Activated naive CD8-positive, alpha-beta T cell treated with anti-CD3 and anti-CD28 coated beads, Interleukin-2, amount 50 U/mL, for 24 hours (primary cell): ENCODE results near the gene MRPS18A.
"Not testable (repeated sequence)": the region's sequence is repeated elsewhere in the genome, so short reads cannot be mapped to it uniquely, and the experiment has no call there.

Source experiments
- ATAC-seq: fragments of 150-1000 bp; cut with Tn5 transposase; one replicate; pipeline ENCODE4 v1.10.0; 2021
- DNase-seq: peaks from one replicate; pipeline ENCODE4 v3.0.0; 2021
- H3K27ac Mint-ChIP-seq: one replicate; pipeline ENCODE4 v1.8.0; 2021; ENCODE audit warnings: mild to moderate bottlenecking, mixed read lengths
- H3K27me3 Mint-ChIP-seq: one replicate; pipeline ENCODE4 v1.8.0; 2021; ENCODE audit warnings: mixed read lengths
- H3K36me3 Mint-ChIP-seq: one replicate; pipeline ENCODE4 v1.8.0; 2021; ENCODE audit warnings: low read depth, mixed read lengths
- H3K4me1 Mint-ChIP-seq: one replicate; pipeline ENCODE4 v1.8.0; 2021; ENCODE audit warnings: mixed read lengths
- H3K4me3 Mint-ChIP-seq: one replicate; pipeline ENCODE4 v1.8.0; 2021; ENCODE audit warnings: mild to moderate bottlenecking, moderate library complexity, mixed read lengths
- H3K9me3 Mint-ChIP-seq: one replicate; pipeline ENCODE4 v1.8.0; 2021; ENCODE audit warnings: mixed read lengths

The MRPS18A gene

GRCh38 chr6:43673444-43674084, 14.0 kb downstream of the MRPS18A start:
- H3K27me3 Mint-ChIP-seq: no peaks in the 10 kb centered on the region
- DNase-seq (no peak), ATAC-seq (no peak)
- H3K9me3 Mint-ChIP-seq: no peaks in the 10 kb centered on the region
- H3K36me3 Mint-ChIP-seq: peaks cover 30% of the 10 kb centered on the region
- H3K4me1 Mint-ChIP-seq: peaks cover 21% of the 10 kb centered on the region
- H3K4me3 Mint-ChIP-seq: no peak overlapping the region
- H3K27ac Mint-ChIP-seq: no peak overlapping the region

- DNase-seq (no peak), ATAC-seq (no peak)
- Mint-ChIP-seq H3K9me3 (no peaks in the 10 kb centered on the region), H3K4me3 (no peak overlapping the region), H3K4me1 (peaks cover 34% of the 10 kb centered on the region), H3K27me3 (no peaks in the 10 kb centered on the region), H3K27ac (no peak overlapping the region), H3K36me3 (peaks cover 21% of the 10 kb centered on the region)
Measured at GRCh38 chr6:43671801-43672690, 15.5 kb downstream of the MRPS18A start.

GRCh38 chr6:43671011-43671800, 16.4 kb downstream of the MRPS18A start:
- H3K4me1 Mint-ChIP-seq: peaks cover 36% of the 10 kb centered on the region
- H3K27me3 Mint-ChIP-seq: no peaks in the 10 kb centered on the region
- no peak overlapping the region for H3K4me3 Mint-ChIP-seq
- no peaks in the 10 kb centered on the region for H3K9me3 Mint-ChIP-seq
- ATAC-seq: no peak
- DNase-seq: no peak
- H3K36me3 Mint-ChIP-seq: peaks cover 21% of the 10 kb centered on the region
- peak overlapping the region; percentile 84 for H3K27ac Mint-ChIP-seq

GRCh38 chr6:43670623-43670986, 17.0 kb downstream of the MRPS18A start:
- H3K27me3 Mint-ChIP-seq: no peaks in the 10 kb centered on the region
- H3K4me3 Mint-ChIP-seq: no peak overlapping the region
- DNase-seq (no peak), ATAC-seq (no peak)
- peaks cover 21% of the 10 kb centered on the region for H3K36me3 Mint-ChIP-seq
- no peaks in the 10 kb centered on the region for H3K9me3 Mint-ChIP-seq
- H3K4me1 Mint-ChIP-seq: peaks cover 36% of the 10 kb centered on the region
- peak overlapping the region; percentile 84 for H3K27ac Mint-ChIP-seq

GRCh38 chr6:43669922-43670622, 17.5 kb downstream of the MRPS18A start:
- no peak overlapping the region for H3K4me3 Mint-ChIP-seq
- peak overlapping the region; percentile 84 for H3K27ac Mint-ChIP-seq
- H3K36me3 Mint-ChIP-seq: peaks cover 20% of the 10 kb centered on the region
- DNase-seq (peak; percentile 47), ATAC-seq (peak; percentile 81)
- H3K9me3 Mint-ChIP-seq: no peaks in the 10 kb centered on the region
- peaks cover 36% of the 10 kb centered on the region for H3K4me1 Mint-ChIP-seq
- no peaks in the 10 kb centered on the region for H3K27me3 Mint-ChIP-seq

GRCh38 chr6:43669050-43669921, 18.3 kb downstream of the MRPS18A start:
- no peaks in the 10 kb centered on the region for H3K27me3 Mint-ChIP-seq
- peaks cover 36% of the 10 kb centered on the region for H3K4me1 Mint-ChIP-seq
- ATAC-seq: peak; percentile 4

GRCh38 chr6:43668151-43669028, 19.2 kb downstream of the MRPS18A start:
- DNase-seq: peak; percentile 73
- Mint-ChIP-seq H3K9me3 (no peaks in the 10 kb centered on the region), H3K27me3 (no peaks in the 10 kb centered on the region), H3K4me1 (peaks cover 36% of the 10 kb centered on the region), H3K36me3 (peaks cover 11% of the 10 kb centered on the region), H3K4me3 (no peak overlapping the region), H3K27ac (peak overlapping the region; percentile 53)
- ATAC-seq: peak; percentile 52

More at GRCh38 chr6:43669050-43669921, 18.3 kb downstream of the MRPS18A start:
- no peak for DNase-seq
- H3K9me3 Mint-ChIP-seq: no peaks in the 10 kb centered on the region
- H3K4me3 Mint-ChIP-seq: no peak overlapping the region
- H3K27ac Mint-ChIP-seq: peak overlapping the region; percentile 84
- peaks cover 12% of the 10 kb centered on the region for H3K36me3 Mint-ChIP-seq

GRCh38 chr6:43667245-43668150, 20.1 kb downstream of the MRPS18A start:
- ATAC-seq (peak; percentile 37), DNase-seq (peak; percentile 91)
- peak overlapping the region; percentile 53 for H3K27ac Mint-ChIP-seq
- H3K27me3 Mint-ChIP-seq: no peaks in the 10 kb centered on the region
- peaks cover 36% of the 10 kb centered on the region for H3K4me1 Mint-ChIP-seq
- H3K36me3 Mint-ChIP-seq: peaks cover 9% of the 10 kb centered on the region
- H3K4me3 Mint-ChIP-seq: peak overlapping the region; percentile 36
- H3K9me3 Mint-ChIP-seq: no peaks in the 10 kb centered on the region

- peaks cover 3% of the 10 kb centered on the region for H3K36me3 Mint-ChIP-seq
- DNase-seq: no peak
- H3K9me3 Mint-ChIP-seq: no peaks in the 10 kb centered on the region
- no peaks in the 10 kb centered on the region for H3K27me3 Mint-ChIP-seq
- peaks cover 36% of the 10 kb centered on the region for H3K4me1 Mint-ChIP-seq
- no peak overlapping the region for H3K27ac Mint-ChIP-seq
- no peak for ATAC-seq
- H3K4me3 Mint-ChIP-seq: no peak overlapping the region
Measured at GRCh38 chr6:43666196-43666920, 21.2 kb downstream of the MRPS18A start.

- no peaks in the 10 kb centered on the region for H3K9me3 Mint-ChIP-seq
- no peaks in the 10 kb centered on the region for H3K27me3 Mint-ChIP-seq
- ATAC-seq (no peak), DNase-seq (no peak)
- no peak overlapping the region for H3K4me3 Mint-ChIP-seq
- no peak overlapping the region for H3K27ac Mint-ChIP-seq
- peaks cover 2% of the 10 kb centered on the region for H3K36me3 Mint-ChIP-seq
- peaks cover 33% of the 10 kb centered on the region for H3K4me1 Mint-ChIP-seq
Measured at GRCh38 chr6:43665376-43665775, 22.2 kb downstream of the MRPS18A start.

DNA sequence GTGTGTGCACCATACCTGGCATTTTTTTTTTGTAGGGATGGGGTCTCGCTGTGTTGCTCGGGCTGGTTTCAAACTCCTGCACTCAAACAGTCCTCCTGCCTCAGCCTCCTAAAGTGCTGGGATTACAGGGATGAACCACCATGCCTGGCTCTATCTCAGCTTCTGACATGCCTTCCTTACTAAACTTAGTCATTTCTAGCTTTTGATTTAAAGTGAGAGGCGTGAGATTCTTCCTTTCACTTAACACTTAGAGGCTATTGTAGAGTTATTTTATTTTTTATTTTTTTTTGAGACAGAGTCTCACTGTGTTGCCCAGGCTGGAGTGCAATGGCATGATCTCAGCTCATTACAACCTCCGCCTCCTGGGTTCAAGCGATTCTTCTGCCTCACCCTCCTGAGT, 24.6 kb downstream of the MRPS18A start:
- DNase-seq, ATAC-seq, H3K36me3 Mint-ChIP-seq, H3K27ac Mint-ChIP-seq, H3K4me3 Mint-ChIP-seq, H3K4me1 Mint-ChIP-seq, H3K9me3 Mint-ChIP-seq, H3K27me3 Mint-ChIP-seq: not testable (repeated sequence)
